Upper lobe of left lung (tissue), 6 donors: ENCODE measurements around the gene SFRP4. TPM values are rescaled to one million over a fixed set of nuclear protein-coding genes. Genes with fewer than 3 reads are reported as not detected.

Experiments
- ATAC-seq, 2 donors: fragments of 200-7000 bp; cut with Tn5 transposase; one replicate each; pipeline ENCODE4 v1.9.1; 2022; ENCODE audit warnings: mild to moderate bottlenecking in 2 of 2, moderate library complexity in 2 of 2; ENCODE audit not compliant: low FRiP score in 2 of 2
- DNase-seq, 2 donors: peaks; one replicate each; pipeline ENCODE4 v3.0.0-alpha.2; 2019 to 2020
- H3K27ac ChIP-seq, 4 donors: fragments of 200-600 bp; sonication (generic); one replicate each; pipeline ENCODE4 v1.5.1; 2016 to 2019
- H3K27me3 ChIP-seq, 4 donors: fragments of 200-600 bp; sonication (generic); one replicate each; pipeline ENCODE4 v1.5.1; 2017 to 2019
- H3K36me3 ChIP-seq, 4 donors: fragments of 200-600 bp; sonication (generic); one replicate each; pipeline ENCODE4 v1.5.1; 2016 to 2019
- H3K4me1 ChIP-seq, 4 donors: fragments of 200-600 bp; sonication (generic); one replicate each; pipeline ENCODE4 v1.5.1; 2018 to 2019
- H3K4me3 ChIP-seq, 4 donors: fragments of 200-600 bp; sonication (generic); one replicate each; pipeline ENCODE4 v1.5.1; 2017 to 2019; ENCODE audit warnings: mild to moderate bottlenecking in 2 of 4, moderate library complexity in 1 of 4
- H3K9me3 ChIP-seq, 4 donors: fragments of 200-600 bp; sonication (generic); one replicate each; pipeline ENCODE4 v1.5.1; 2018 to 2019
- CTCF ChIP-seq, 6 experiments: fragments of 450-650 bp in 4 of 6; fragments of 200-600 bp in 2 of 6; sonication (generic) in 2 of 6; IDR thresholded peaks; one replicate each; pipeline ENCODE4 v1.5.1; 2016 to 2019; ENCODE audit warnings: antibody characterized with exemption in 6 of 6
- EP300 ChIP-seq, 4 donors: sonication (generic); formaldehyde crosslinking; IDR thresholded peaks; one replicate each; pipeline ENCODE4 v1.5.1; 2017; ENCODE audit warnings: antibody characterized with exemption in 4 of 4, control low read depth in 2 of 4
- POLR2A ChIP-seq, 4 donors: fragments of 450-650 bp; IDR thresholded peaks; one replicate each; pipeline ENCODE4 v1.5.1; 2016 to 2017; ENCODE audit warnings: antibody characterized with exemption in 4 of 4, mild to moderate bottlenecking in 2 of 4
- POLR2AphosphoS5 ChIP-seq, 2 donors: sonication (generic); formaldehyde crosslinking; IDR thresholded peaks; one replicate each; pipeline ENCODE4 v1.5.1; 2017; ENCODE audit warnings: antibody characterized with exemption in 2 of 2
- WGBS, 2 donors: methylation state at CpG; one replicate each; pipeline ENCODE4 v1.1.5; 2017 to 2018; 5-methylcytosine and 5-hydroxymethylcytosine counted together
- total RNA-seq, 6 donors: library from RNA; depleted of rRNA in 4 of 6; stranded (reverse); fragments of >200 nt in 4 of 6; gene quantifications; one replicate each; pipeline versions ENCODE4 v1.1.0 to v1.2.1, GENCODE V29; 2016 to 2021
- donor health status: DM: no; HTN: no; CAD: no; lungs with moderate emphysema.
- donor health status: DM: no; HTN: yes; CAD: no; lungs with severe emphysema.

SFRP4 gene
- total RNA-seq, 6 donors from 2014 or later = under 0.01 to 12.2 (median 4.3) TPM

GRCh38 chr7:37927773-37928444 lies 11.3 kb upstream of the SFRP4 start:
- peak overlapping the region in 1 of 4 donors; percentile 37 for H3K27ac ChIP-seq
- H3K9me3 ChIP-seq = peaks cover 0 to 8% (median 2%) of the 10 kb centered on the region in 4 donors
- ATAC-seq = no peak
- no peak overlapping the region for H3K4me3 ChIP-seq
- TF ChIP-seq CTCF (IDR thresholded peaks at IDR 0.05) (no peak), POLR2AphosphoS5 (IDR thresholded peaks at IDR 0.05) (no peak), POLR2A (IDR thresholded peaks at IDR 0.05) (no peak)
- H3K36me3 ChIP-seq = no peaks in the 10 kb centered on the region
- 63 to 66% methylated on average over 2 of the region's 2 CpGs for whole genome bisulfite sequencing, 2 donors
- peaks cover 0 to 32% (median 6%) of the 10 kb centered on the region in 4 donors for H3K4me1 ChIP-seq
- DNase-seq = no peak
- H3K27me3 ChIP-seq = no peaks in the 10 kb centered on the region

- DNase-seq (no peak), ATAC-seq (no peak)
- H3K4me1 ChIP-seq = peaks cover 2 to 25% (median 10%) of the 10 kb centered on the region in 4 donors
- WGBS, 2 donors = 95 to 96% methylated on average over 1 of the region's 1 CpG
- TF ChIP-seq EP300 (IDR thresholded peaks at IDR 0.05) (no peak), POLR2A (IDR thresholded peaks at IDR 0.05) (no peak), POLR2AphosphoS5 (IDR thresholded peaks at IDR 0.05) (no peak), CTCF (IDR thresholded peaks at IDR 0.05) (no peak)
- H3K27ac ChIP-seq = no peak overlapping the region
- no peak overlapping the region for H3K4me3 ChIP-seq
- H3K27me3 ChIP-seq = no peaks in the 10 kb centered on the region
- peaks cover 0 to 8% (median 2%) of the 10 kb centered on the region in 4 donors for H3K9me3 ChIP-seq
- H3K36me3 ChIP-seq = no peaks in the 10 kb centered on the region
These were observed 9.0 kb upstream of the SFRP4 start for GRCh38 chr7:37925620-37926019.

GRCh38 chr7:37924491-37925041 lies 7.9 kb upstream of the SFRP4 start:
- DNase-seq (no peak), ATAC-seq (no peak)
- peaks cover 0 to 8% (median 2%) of the 10 kb centered on the region in 4 donors for H3K9me3 ChIP-seq
- peaks cover 2 to 26% (median 15%) of the 10 kb centered on the region in 4 donors for H3K4me1 ChIP-seq
- H3K27ac ChIP-seq = peak overlapping the region in 2 of 4 donors; percentile 5 to 8
- no peaks in the 10 kb centered on the region for H3K27me3 ChIP-seq
- no peaks in the 10 kb centered on the region for H3K36me3 ChIP-seq
- TF ChIP-seq POLR2AphosphoS5 (IDR thresholded peaks at IDR 0.05) (no peak), EP300 (IDR thresholded peaks at IDR 0.05) (no peak), CTCF (IDR thresholded peaks at IDR 0.05) (no peak), POLR2A (IDR thresholded peaks at IDR 0.05) (no peak)
- WGBS, 2 donors = 64 to 67% methylated on average over 3 of the region's 3 CpGs
- H3K4me3 ChIP-seq = no peak overlapping the region

GRCh38 chr7:37923996-37924395 lies 7.4 kb upstream of the SFRP4 start:
- no peaks in the 10 kb centered on the region for H3K36me3 ChIP-seq
- peaks cover 0 to 8% (median 2%) of the 10 kb centered on the region in 4 donors for H3K9me3 ChIP-seq
- ATAC-seq = no peak
- H3K27ac ChIP-seq = peak overlapping the region in 2 of 4 donors; percentile 5 to 8
- H3K4me1 ChIP-seq = peaks cover 2 to 26% (median 12%) of the 10 kb centered on the region in 4 donors
- WGBS, 2 donors = 67 to 75% methylated on average over 1 of the region's 1 CpG
- no peaks in the 10 kb centered on the region for H3K27me3 ChIP-seq
- peak overlapping the region in 1 of 4 donors; percentile 71 for H3K4me3 ChIP-seq
- TF ChIP-seq POLR2AphosphoS5 (IDR thresholded peaks at IDR 0.05) = no peak
- TF ChIP-seq POLR2A (IDR thresholded peaks at IDR 0.05) = no peak
- TF ChIP-seq CTCF (IDR thresholded peaks at IDR 0.05) = no peak
- TF ChIP-seq EP300 (IDR thresholded peaks at IDR 0.05) = no peak
- DNase-seq = no peak
